DOHH2 (cell line): ENCODE data around the gene DCAF5.

Source experiments
- H3F3A ChIP-seq: fragments of 200-600 bp; sonication (generic), shearing (Covaris generic); 2 replicates; pipeline ENCODE4 v1.6.0; 2016; ENCODE audit warnings: antibody characterized with exemption, mild to moderate bottlenecking; ENCODE audit not compliant: control insufficient read depth, insufficient read depth
- H3K27ac ChIP-seq: fragments of 200-600 bp; sonication (generic); 2 replicates; pipeline ENCODE4 v1.5.1; 2014; ENCODE audit warnings: low read depth, mild to moderate bottlenecking, low read length, moderate library complexity
- H3K27me3 ChIP-seq: fragments of 200-600 bp; sonication (generic); 2 replicates; pipeline ENCODE4 v1.6.1; 2014; ENCODE audit warnings: mild to moderate bottlenecking, low read length, mixed read lengths; ENCODE audit not compliant: control insufficient read depth
- H3K36me3 ChIP-seq: fragments of 200-600 bp; sonication (generic); 2 replicates; pipeline ENCODE4 v1.6.1; 2014; ENCODE audit warnings: mild to moderate bottlenecking, low read length, moderate library complexity, mixed read lengths; ENCODE audit not compliant: control insufficient read depth
- H3K4me1 ChIP-seq: fragments of 200-600 bp; sonication (generic); 2 replicates; pipeline ENCODE4 v1.6.1; 2014; ENCODE audit warnings: mild to moderate bottlenecking, low read length, mixed read lengths; ENCODE audit not compliant: control insufficient read depth
- H3K4me2 ChIP-seq: fragments of 200-600 bp; sonication (generic); 2 replicates; pipeline ENCODE4 v1.6.0; 2014; ENCODE audit warnings: mild to moderate bottlenecking, low read length, moderate library complexity
- H3K4me3 ChIP-seq: fragments of 200-600 bp; sonication (generic); 2 replicates; pipeline ENCODE4 v1.5.1; 2014; ENCODE audit warnings: mild to moderate bottlenecking, low read length, mixed read lengths
- H3K79me2 ChIP-seq: fragments of 200-600 bp; sonication (generic); 2 replicates; pipeline ENCODE4 v1.6.1; 2014; ENCODE audit warnings: mild to moderate bottlenecking, low read length, mixed read lengths; ENCODE audit not compliant: control insufficient read depth
- H3K9me2 ChIP-seq: fragments of 200-600 bp; sonication (generic); replicated peaks from 2 replicates; pipeline ENCODE4 v1.6.1; 2014; ENCODE audit warnings: mild to moderate bottlenecking, low read length, mixed read lengths; ENCODE audit not compliant: control insufficient read depth
- H3K9me3 ChIP-seq: fragments of 200-600 bp; sonication (generic); 2 replicates; pipeline ENCODE4 v1.6.1; 2014; ENCODE audit warnings: antibody characterized with exemption, low read length, mixed read lengths; ENCODE audit not compliant: control insufficient read depth, insufficient read depth
- H4K20me1 ChIP-seq: fragments of 200-600 bp; sonication (generic); 2 replicates; pipeline ENCODE4 v1.6.0; 2014; ENCODE audit warnings: low read depth, mild to moderate bottlenecking, antibody characterized with exemption, low read length, moderate library complexity; ENCODE audit not compliant: control insufficient read depth, insufficient read depth
- EZH2phosphoT487 ChIP-seq: fragments of 200-600 bp; sonication (generic); IDR thresholded peaks from 2 replicates; pipeline ENCODE4 v1.6.1; 2017; ENCODE audit warnings: borderline replicate concordance, mild to moderate bottlenecking, antibody characterized with exemption, low read length, moderate library complexity, mixed read lengths
- TF ChIP-seq, protein P1 (sequence below): fragments of 200-600 bp; sonication (generic); IDR thresholded peaks from one replicate; pipeline ENCODE4 v1.5.1; 2014; ENCODE audit warnings: antibody characterized with exemption, mild to moderate bottlenecking, low read depth, low read length; ENCODE audit not compliant: poor library complexity, severe bottlenecking

DCAF5 gene

DNA sequence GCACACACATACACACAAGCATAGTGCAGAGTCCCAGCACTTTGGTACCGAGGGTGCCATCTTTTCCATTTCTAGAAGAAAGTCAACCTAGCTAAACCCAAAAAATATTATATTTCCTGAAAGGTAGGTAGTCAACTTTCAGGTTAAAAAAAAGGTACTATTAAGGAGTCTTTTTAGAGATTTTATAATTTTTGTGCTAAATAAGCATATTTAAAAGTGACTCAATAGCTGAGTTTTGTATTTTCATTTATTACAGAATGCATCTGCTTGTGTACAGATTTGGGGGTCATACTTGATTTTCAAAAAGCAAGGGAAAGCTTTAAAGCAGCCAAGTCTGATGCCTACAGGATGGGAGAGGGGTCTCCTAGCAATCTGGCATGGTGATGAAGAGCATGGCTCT lies 34.6 kb downstream of the DCAF5 start:
- no peak overlapping the region for H3K4me3 ChIP-seq
- no peak overlapping the region for H3K27ac ChIP-seq
- H3F3A ChIP-seq = no peaks in the 10 kb centered on the region
- H4K20me1 ChIP-seq = no peaks in the 10 kb centered on the region
- TF ChIP-seq EZH2phosphoT487 = no peak
- TF ChIP-seq, protein P1, sequence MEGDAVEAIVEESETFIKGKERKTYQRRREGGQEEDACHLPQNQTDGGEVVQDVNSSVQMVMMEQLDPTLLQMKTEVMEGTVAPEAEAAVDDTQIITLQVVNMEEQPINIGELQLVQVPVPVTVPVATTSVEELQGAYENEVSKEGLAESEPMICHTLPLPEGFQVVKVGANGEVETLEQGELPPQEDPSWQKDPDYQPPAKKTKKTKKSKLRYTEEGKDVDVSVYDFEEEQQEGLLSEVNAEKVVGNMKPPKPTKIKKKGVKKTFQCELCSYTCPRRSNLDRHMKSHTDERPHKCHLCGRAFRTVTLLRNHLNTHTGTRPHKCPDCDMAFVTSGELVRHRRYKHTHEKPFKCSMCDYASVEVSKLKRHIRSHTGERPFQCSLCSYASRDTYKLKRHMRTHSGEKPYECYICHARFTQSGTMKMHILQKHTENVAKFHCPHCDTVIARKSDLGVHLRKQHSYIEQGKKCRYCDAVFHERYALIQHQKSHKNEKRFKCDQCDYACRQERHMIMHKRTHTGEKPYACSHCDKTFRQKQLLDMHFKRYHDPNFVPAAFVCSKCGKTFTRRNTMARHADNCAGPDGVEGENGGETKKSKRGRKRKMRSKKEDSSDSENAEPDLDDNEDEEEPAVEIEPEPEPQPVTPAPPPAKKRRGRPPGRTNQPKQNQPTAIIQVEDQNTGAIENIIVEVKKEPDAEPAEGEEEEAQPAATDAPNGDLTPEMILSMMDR = no peak
- H3K9me2 ChIP-seq = no peaks in the 10 kb centered on the region
- H3K79me2 ChIP-seq = peaks cover 8% of the 10 kb centered on the region
- H3K36me3 ChIP-seq = peaks cover 55% of the 10 kb centered on the region
- no peaks in the 10 kb centered on the region for H3K9me3 ChIP-seq
- peaks cover 6% of the 10 kb centered on the region; the same call in 1 of the 2 replicates for H3K4me1 ChIP-seq
- no peaks in the 10 kb centered on the region for H3K27me3 ChIP-seq
- no peak overlapping the region for H3K4me2 ChIP-seq

DNA sequence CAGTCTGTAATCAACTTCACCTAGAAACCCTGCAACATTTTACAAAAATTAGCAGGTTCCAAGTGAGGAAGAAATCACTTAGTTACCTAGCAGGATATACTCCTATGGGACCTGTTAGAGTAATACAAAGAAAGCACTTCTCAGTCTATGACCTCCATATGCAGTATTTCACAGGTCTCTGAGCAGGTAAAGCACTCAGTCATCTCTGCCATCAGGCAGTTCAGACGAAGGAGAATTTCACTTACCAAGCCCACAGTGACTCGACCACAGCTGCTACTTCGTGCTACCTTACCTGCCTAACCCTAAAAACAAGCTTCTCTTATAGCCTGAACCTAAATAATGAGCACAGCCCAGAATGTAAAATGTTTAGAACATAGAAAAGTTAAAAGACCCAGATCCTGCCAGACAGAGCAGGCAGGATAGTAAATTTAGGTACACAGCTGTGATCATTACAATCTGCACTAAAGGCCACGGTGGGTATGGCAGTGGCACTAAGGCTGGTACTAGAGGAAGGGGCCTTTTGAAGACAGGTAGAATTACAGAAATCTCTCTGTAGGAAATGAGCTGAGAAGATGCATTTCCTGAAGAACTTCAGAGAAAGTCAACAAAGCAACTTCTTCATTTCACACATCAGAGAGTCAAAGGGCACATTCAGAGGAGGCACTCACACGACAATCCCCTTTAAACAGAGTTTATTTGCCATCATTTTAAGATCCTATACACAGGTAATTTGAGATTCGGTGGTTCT lies 35.7 kb downstream of the DCAF5 start:
- no peaks in the 10 kb centered on the region for H3K9me3 ChIP-seq
- H3K9me2 ChIP-seq = no peaks in the 10 kb centered on the region
- no peaks in the 10 kb centered on the region for H4K20me1 ChIP-seq
- no peak for TF ChIP-seq EZH2phosphoT487
- TF ChIP-seq, protein P1 = no peak
- H3K27ac ChIP-seq = no peak overlapping the region
- no peak overlapping the region for H3K4me3 ChIP-seq
- H3K4me1 ChIP-seq = peaks cover 6% of the 10 kb centered on the region; the same call in 1 of the 2 replicates
- H3K27me3 ChIP-seq = no peaks in the 10 kb centered on the region
- peaks cover 3% of the 10 kb centered on the region; the same call in 1 of the 2 replicates for H3K79me2 ChIP-seq
- H3K36me3 ChIP-seq = peaks cover 54% of the 10 kb centered on the region
- H3F3A ChIP-seq = no peaks in the 10 kb centered on the region
- no peak overlapping the region for H3K4me2 ChIP-seq

DNA sequence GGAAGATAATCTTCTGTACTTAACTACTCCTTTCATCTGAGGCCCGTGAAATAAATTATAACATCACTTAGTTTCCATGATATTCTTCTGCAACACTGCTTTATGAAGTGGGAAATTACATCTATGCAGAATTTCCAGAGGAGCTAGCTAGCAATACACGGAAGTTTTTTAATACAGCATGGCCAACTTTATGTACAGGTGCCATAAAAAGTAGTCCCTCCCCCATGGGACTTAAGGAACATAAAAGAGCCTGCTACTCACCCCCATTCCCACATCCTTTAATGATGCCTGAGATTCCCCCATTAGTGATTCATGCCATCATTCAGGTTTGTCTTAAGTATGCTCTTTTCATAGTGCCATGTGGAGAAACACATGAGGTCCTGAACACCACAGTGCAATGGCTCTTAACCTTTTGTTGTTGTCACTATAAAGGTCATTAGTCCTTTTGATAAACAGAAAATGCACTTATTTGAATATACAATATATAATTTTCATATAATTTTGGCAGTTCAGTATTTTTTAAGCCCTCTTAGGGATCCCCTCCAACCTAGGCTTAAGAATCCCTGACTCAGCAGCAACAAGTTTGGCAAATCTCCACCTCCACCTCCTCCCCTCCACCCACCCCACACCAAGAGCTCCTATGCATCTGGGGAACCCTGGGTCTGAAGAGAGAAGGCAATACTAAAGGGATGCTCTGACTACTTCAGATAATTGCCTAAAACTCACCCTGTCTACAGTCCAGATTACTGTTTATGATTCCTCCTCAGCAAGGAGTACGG lies 37.3 kb downstream of the DCAF5 start:
- H3K27ac ChIP-seq = no peak overlapping the region
- 0 out of 2 replicates have a peak, but pooled peaks cover 2% of the 10 kb centered on the region for H4K20me1 ChIP-seq
- no peak overlapping the region for H3K4me2 ChIP-seq
- H3K4me1 ChIP-seq = peaks cover 6% of the 10 kb centered on the region; the same call in 1 of the 2 replicates
- no peaks in the 10 kb centered on the region for H3K9me3 ChIP-seq
- H3K27me3 ChIP-seq = no peaks in the 10 kb centered on the region
- no peak overlapping the region for H3K4me3 ChIP-seq
- no peaks in the 10 kb centered on the region for H3K79me2 ChIP-seq
- no peak for TF ChIP-seq EZH2phosphoT487
- TF ChIP-seq, protein P1 = no peak
- no peaks in the 10 kb centered on the region for H3F3A ChIP-seq
- peaks cover 60% of the 10 kb centered on the region for H3K36me3 ChIP-seq
- H3K9me2 ChIP-seq = no peaks in the 10 kb centered on the region
